ENCODE results near the gene RTF1. TPM values are rescaled to one million over a fixed set of nuclear protein-coding genes. Genes with fewer than 3 reads are reported as not detected.
A peak's percentile ranks its signal among the peaks of the same experiment; 100 is the strongest.

RTF1 gene
- total RNA-seq, 1 donor from 2014 or later = 7.6 TPM

DNA sequence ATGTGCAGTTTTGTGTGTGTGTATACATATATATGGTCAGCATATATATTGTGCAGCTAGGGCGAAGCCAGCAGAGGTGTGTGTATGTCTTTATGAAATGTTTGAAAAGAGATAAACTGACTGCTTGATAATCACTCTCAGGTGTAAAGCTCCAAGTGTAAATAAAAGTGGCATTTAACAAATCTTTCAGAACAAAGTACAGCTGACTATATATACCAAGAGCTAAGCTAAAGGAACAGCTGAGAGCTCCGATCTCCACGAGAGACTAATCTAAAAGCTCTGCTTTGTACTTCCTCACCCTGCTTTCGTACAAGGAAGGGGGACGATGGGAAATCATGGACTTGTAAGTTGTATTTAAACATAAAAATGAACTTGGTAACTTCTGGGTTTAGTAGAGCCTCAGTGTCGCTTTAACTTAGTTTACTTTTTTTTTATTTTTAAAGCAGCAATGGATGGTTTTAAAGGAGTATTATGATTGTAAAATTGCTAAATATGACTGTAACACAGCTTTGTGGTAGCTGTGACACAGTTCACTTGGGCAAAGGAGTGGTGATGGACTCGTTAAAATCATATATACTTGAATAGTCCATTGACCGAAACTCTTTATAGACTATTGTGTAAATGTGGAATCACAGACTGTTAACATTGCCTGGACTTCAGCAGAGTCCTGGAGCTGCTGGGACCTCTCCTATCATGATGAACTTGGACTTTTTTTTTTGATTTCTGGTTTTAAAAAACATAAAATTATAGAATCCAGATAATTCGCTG, 65.4 kb downstream of the RTF1 start:
- Histone ChIP-seq H3K4me3 (ENCODE audit: low read depth, low read length) (no peak overlapping the region), H3K27me3 (ENCODE audit: control insufficient read depth, insufficient read depth, low read length) (no peaks in the 10 kb centered on the region), H3K36me3 (ENCODE audit: control insufficient read depth, insufficient read depth, low read length) (peaks cover 9% of the 10 kb centered on the region)
- DNase-seq (ENCODE audit: low read depth) (no peak), FAIRE-seq (no peak)
- TF ChIP-seq, protein P1, sequence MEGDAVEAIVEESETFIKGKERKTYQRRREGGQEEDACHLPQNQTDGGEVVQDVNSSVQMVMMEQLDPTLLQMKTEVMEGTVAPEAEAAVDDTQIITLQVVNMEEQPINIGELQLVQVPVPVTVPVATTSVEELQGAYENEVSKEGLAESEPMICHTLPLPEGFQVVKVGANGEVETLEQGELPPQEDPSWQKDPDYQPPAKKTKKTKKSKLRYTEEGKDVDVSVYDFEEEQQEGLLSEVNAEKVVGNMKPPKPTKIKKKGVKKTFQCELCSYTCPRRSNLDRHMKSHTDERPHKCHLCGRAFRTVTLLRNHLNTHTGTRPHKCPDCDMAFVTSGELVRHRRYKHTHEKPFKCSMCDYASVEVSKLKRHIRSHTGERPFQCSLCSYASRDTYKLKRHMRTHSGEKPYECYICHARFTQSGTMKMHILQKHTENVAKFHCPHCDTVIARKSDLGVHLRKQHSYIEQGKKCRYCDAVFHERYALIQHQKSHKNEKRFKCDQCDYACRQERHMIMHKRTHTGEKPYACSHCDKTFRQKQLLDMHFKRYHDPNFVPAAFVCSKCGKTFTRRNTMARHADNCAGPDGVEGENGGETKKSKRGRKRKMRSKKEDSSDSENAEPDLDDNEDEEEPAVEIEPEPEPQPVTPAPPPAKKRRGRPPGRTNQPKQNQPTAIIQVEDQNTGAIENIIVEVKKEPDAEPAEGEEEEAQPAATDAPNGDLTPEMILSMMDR (IDR thresholded peaks at IDR 0.05; ENCODE audit: insufficient read depth, low read length, severe bottlenecking) = no peak

DNA sequence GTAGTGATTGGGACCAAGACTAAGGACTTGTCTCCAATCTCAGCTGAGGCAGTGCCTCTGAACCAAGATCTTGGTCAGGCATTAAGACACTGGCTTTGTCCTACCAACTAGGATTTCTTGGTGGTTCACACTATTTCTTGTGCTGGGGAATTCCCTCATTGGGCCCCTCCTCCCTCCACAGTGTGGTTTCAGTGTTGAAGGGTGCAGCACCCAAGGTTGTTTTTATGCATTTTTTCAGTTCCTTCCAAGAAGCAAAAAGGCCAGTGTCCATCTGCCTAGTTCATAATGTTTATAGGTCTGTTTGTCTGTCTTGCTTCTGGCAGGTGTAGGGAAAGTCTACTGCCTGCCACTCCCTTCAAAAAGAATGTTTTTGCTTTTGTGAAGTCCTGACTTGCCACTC, 66.2 kb downstream of the RTF1 start:
- TF ChIP-seq, protein P1 (IDR thresholded peaks at IDR 0.05; ENCODE audit: insufficient read depth, low read length, severe bottlenecking) = no peak
- FAIRE-seq (peak; percentile 76), DNase-seq (ENCODE audit: low read depth) (no peak)
- Histone ChIP-seq H3K27me3 (ENCODE audit: control insufficient read depth, insufficient read depth, low read length) (no peaks in the 10 kb centered on the region), H3K4me3 (ENCODE audit: low read depth, low read length) (no peak overlapping the region), H3K36me3 (ENCODE audit: control insufficient read depth, insufficient read depth, low read length) (peaks cover 9% of the 10 kb centered on the region)

DNA sequence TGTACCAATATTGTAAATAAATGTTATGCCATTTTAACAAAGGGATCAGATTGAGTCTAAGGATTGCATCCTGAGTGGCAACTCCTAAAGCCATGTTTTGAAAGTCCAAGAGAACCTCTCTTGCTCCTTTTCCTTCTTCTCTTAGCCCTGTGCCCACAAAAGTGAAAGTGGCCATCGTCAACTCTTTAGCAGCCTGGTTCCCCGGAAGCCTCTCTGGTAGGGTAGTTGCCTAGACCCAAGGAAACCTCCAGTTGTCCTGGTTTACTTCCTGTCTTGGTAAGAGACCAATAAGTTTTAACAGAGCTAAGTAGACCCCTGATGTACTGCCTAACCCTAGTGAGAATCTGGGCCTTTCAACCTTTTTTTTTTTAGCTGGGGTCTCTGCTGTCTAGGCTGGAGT, 66.6 kb downstream of the RTF1 start:
- no peaks in the 10 kb centered on the region for H3K27me3 ChIP-seq (ENCODE audit: control insufficient read depth, insufficient read depth, low read length)
- TF ChIP-seq, protein P1 (IDR thresholded peaks at IDR 0.05; ENCODE audit: insufficient read depth, low read length, severe bottlenecking) = no peak
- no peak overlapping the region for H3K4me3 ChIP-seq (ENCODE audit: low read depth, low read length)
- DNase-seq (ENCODE audit: low read depth) (no peak), FAIRE-seq (no peak)
- peaks cover 9% of the 10 kb centered on the region for H3K36me3 ChIP-seq (ENCODE audit: control insufficient read depth, insufficient read depth, low read length)

DNA sequence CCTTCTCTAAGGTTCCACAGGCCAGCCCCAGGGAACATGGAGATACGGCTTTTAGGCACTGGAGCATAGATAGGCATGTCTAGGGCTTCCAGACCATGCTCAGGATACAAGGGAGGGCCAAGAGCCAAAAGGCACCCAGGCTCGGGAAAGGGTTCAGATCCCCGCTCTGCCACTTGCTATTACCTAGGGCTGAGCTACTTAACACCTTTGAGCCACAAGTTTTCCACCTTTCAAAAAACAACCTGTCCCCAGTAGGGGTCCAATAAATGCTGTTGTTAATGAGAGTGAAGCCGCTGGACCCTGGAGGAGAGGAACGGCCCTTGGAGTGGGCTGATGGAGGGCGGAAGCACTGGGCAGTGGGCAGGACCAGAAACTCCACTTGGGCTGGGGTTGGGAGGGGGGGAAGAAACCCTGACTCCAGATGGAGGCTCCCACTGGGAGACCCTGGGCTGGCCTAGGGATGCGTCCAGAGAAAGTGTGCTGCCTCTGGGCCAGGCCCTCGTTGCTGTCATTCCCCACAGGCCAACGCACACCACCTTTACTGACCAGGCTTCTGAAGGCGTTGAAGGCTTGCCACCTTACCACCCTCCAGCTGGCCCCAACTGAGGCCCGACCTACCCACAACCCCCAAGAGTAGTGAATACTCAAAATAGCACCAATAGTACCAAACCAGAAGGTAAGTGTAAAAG, 68.2 kb downstream of the RTF1 start:
- Histone ChIP-seq H3K27me3 (ENCODE audit: control insufficient read depth, insufficient read depth, low read length) (no peaks in the 10 kb centered on the region), H3K36me3 (ENCODE audit: control insufficient read depth, insufficient read depth, low read length) (peaks cover 3% of the 10 kb centered on the region), H3K4me3 (ENCODE audit: low read depth, low read length) (no peak overlapping the region)
- TF ChIP-seq, protein P1 (IDR thresholded peaks at IDR 0.05; ENCODE audit: insufficient read depth, low read length, severe bottlenecking) = no peak
- DNase-seq (ENCODE audit: low read depth) (no peak), FAIRE-seq (no peak)

GRCh38 chr15:41486286-41486685, 69.4 kb downstream of the RTF1 start:
- TF ChIP-seq, protein P1 (IDR thresholded peaks at IDR 0.05; ENCODE audit: insufficient read depth, low read length, severe bottlenecking) = no peak
- FAIRE-seq = no peak

More at GRCh38 chr15:41486286-41486685, 69.4 kb downstream of the RTF1 start:
- no peak for DNase-seq (ENCODE audit: low read depth)
- Histone ChIP-seq H3K36me3 (ENCODE audit: control insufficient read depth, insufficient read depth, low read length) (no peaks in the 10 kb centered on the region), H3K4me3 (ENCODE audit: low read depth, low read length) (no peak overlapping the region), H3K27me3 (ENCODE audit: control insufficient read depth, insufficient read depth, low read length) (no peaks in the 10 kb centered on the region)

All from bronchial epithelial cell (primary cell).